ENCODE data around the gene SSH2.

The SSH2 gene

DNA sequence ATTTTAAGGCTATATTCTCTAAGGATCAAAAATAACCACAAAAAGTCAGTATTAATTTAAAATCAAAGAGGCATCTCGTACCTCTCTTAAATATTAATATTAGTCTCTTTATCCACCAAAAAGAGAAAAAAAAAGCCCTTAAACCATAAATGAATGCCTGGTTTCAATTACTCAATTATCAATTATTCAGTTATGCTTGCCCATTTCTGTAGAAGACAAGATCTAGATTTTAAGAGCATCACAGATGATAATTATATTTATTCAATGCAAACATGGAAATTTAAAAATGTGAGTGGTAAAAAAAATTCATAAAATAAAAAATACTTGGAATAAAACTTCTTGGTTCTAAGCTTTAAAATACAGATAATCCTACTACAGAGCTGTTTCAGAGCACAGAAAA lies 181.6 kb downstream of the SSH2 start:
- no peaks in the 10 kb centered on the region for H3K9me3 ChIP-seq (ENCODE audit: control insufficient read depth in 2 of 2, low read length in 2 of 2)
- H3K36me3 ChIP-seq (ENCODE audit: control insufficient read depth in 2 of 2, insufficient read depth in 2 of 2, low read length in 2 of 2) = peaks cover 0 to 3% of the 10 kb centered on the region in 2 donors
- no peaks in the 10 kb centered on the region for H3K27me3 ChIP-seq (ENCODE audit: control insufficient read depth in 2 of 2, insufficient read depth in 2 of 2, low read length in 2 of 2)
- H3K27ac ChIP-seq (ENCODE audit: low read depth in 2 of 2, low read length in 2 of 2) = no peak overlapping the region
- H3K4me1 ChIP-seq (ENCODE audit: control insufficient read depth in 2 of 2, insufficient read depth in 2 of 2, low read length in 2 of 2) = peaks cover 5 to 6% of the 10 kb centered on the region in 2 donors
- no peak overlapping the region for H3K9ac ChIP-seq (ENCODE audit: low read depth in 1 of 2, low read length in 2 of 2)
- no peak overlapping the region for H3K4me3 ChIP-seq (ENCODE audit: low read length in 2 of 2)

DNA sequence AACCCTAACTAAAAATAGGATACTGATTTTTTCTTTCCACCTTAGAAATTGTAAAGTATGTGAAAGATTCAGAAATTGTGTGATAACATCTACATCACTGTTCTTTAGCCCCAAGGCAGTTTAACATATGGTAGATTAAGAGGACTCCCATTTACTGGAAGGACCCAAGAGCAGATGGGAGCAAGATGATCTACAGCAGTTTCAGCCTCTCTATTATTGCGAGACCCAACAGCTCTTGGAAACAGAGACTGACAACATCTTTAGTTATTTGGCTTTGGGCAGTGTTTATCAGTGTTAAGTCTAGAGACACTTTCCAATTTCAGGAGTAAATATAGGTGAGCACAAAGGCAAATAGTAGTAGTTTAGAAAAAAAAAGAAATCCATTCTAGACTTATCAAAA lies 182.4 kb downstream of the SSH2 start:
- Histone ChIP-seq H3K9me3 (ENCODE audit: control insufficient read depth in 2 of 2, low read length in 2 of 2) (no peaks in the 10 kb centered on the region), H3K36me3 (ENCODE audit: control insufficient read depth in 2 of 2, insufficient read depth in 2 of 2, low read length in 2 of 2) (peaks cover 0 to 3% of the 10 kb centered on the region in 2 donors), H3K4me1 (ENCODE audit: control insufficient read depth in 2 of 2, insufficient read depth in 2 of 2, low read length in 2 of 2) (peaks cover 5 to 6% of the 10 kb centered on the region in 2 donors), H3K27me3 (ENCODE audit: control insufficient read depth in 2 of 2, insufficient read depth in 2 of 2, low read length in 2 of 2) (no peaks in the 10 kb centered on the region), H3K27ac (ENCODE audit: low read depth in 2 of 2, low read length in 2 of 2) (no peak overlapping the region), H3K9ac (ENCODE audit: low read depth in 1 of 2, low read length in 2 of 2) (no peak overlapping the region), H3K4me3 (ENCODE audit: low read length in 2 of 2) (no peak overlapping the region)

DNA sequence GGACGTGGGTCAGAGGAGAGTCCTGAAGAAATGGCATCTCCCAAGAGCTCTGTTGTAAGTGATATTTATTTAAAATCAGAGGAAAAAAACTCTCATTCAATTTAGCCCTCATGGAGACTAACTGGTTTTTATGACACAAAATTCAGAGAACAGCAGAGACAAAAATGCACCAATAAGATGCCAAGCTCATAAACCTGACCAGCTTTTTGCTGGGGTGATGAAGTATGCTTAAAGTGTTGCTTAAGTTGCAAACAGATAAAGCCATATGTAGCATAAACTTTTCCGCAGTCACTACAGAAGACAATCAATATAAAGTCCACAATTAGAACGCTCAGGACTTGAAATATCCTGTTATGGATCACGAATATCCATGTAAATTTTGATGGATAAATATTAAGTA lies 183.4 kb downstream of the SSH2 start:
- H3K9ac ChIP-seq (ENCODE audit: low read depth in 1 of 2, low read length in 2 of 2) = no peak overlapping the region
- H3K36me3 ChIP-seq (ENCODE audit: control insufficient read depth in 2 of 2, insufficient read depth in 2 of 2, low read length in 2 of 2) = peaks cover 0 to 3% of the 10 kb centered on the region in 2 donors
- no peaks in the 10 kb centered on the region for H3K27me3 ChIP-seq (ENCODE audit: control insufficient read depth in 2 of 2, insufficient read depth in 2 of 2, low read length in 2 of 2)
- H3K4me1 ChIP-seq (ENCODE audit: control insufficient read depth in 2 of 2, insufficient read depth in 2 of 2, low read length in 2 of 2) = peaks cover 5 to 6% of the 10 kb centered on the region in 2 donors
- H3K9me3 ChIP-seq (ENCODE audit: control insufficient read depth in 2 of 2, low read length in 2 of 2) = no peaks in the 10 kb centered on the region
- H3K27ac ChIP-seq (ENCODE audit: low read depth in 2 of 2, low read length in 2 of 2) = no peak overlapping the region
- no peak overlapping the region for H3K4me3 ChIP-seq (ENCODE audit: low read length in 2 of 2)

DNA sequence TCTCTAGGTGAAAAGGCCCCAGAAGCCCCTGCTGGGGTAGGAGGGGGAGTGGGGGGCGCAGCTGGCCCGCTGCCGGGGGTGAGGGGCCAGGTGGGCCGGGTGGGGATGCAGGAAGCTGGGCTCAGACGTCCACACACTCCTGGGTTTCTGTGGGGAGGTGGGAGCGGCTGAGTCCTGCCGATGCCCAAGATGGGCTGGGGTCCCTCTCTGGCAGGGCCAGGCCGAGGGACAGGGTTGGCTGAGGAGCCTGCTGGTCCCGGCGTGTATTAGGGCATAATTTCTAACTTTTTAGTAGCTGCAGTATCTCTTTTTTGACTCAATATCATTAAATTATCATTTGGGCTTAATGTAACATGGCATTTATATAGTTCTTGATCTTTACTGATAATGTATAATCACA lies 185.9 kb downstream of the SSH2 start:
- H3K27ac ChIP-seq (ENCODE audit: low read depth in 2 of 2, low read length in 2 of 2) = no peak overlapping the region
- H3K4me3 ChIP-seq (ENCODE audit: low read length in 2 of 2) = no peak overlapping the region
- H3K36me3 ChIP-seq (ENCODE audit: control insufficient read depth in 2 of 2, insufficient read depth in 2 of 2, low read length in 2 of 2) = no peaks in the 10 kb centered on the region
- peaks cover 5 to 9% of the 10 kb centered on the region in 2 donors for H3K4me1 ChIP-seq (ENCODE audit: control insufficient read depth in 2 of 2, insufficient read depth in 2 of 2, low read length in 2 of 2)
- no peak overlapping the region for H3K9ac ChIP-seq (ENCODE audit: low read depth in 1 of 2, low read length in 2 of 2)
- no peaks in the 10 kb centered on the region for H3K9me3 ChIP-seq (ENCODE audit: control insufficient read depth in 2 of 2, low read length in 2 of 2)
- no peaks in the 10 kb centered on the region for H3K27me3 ChIP-seq (ENCODE audit: control insufficient read depth in 2 of 2, insufficient read depth in 2 of 2, low read length in 2 of 2)

DNA sequence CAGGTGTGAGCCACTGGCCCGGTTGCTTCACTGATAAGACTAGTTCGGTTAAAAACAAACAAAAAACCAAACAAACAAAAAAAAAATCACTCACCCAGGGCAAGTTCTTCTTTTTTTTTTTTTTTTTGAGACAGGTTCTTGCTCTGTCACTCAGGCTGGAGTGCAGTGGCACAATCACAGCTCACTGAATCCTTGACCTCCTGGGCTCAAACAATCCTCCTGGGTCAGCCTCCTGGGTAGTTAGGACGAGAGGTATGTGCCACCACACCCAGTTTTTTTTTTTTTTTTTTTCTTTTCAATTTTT lies 187.9 kb downstream of the SSH2 start:
- Histone ChIP-seq H3K4me3 (ENCODE audit: low read length in 2 of 2) (no peak overlapping the region), H3K9me3 (ENCODE audit: control insufficient read depth in 2 of 2, low read length in 2 of 2) (no peaks in the 10 kb centered on the region), H3K27me3 (ENCODE audit: control insufficient read depth in 2 of 2, insufficient read depth in 2 of 2, low read length in 2 of 2) (no peaks in the 10 kb centered on the region), H3K4me1 (ENCODE audit: control insufficient read depth in 2 of 2, insufficient read depth in 2 of 2, low read length in 2 of 2) (peaks cover 5 to 9% of the 10 kb centered on the region in 2 donors), H3K9ac (ENCODE audit: low read depth in 1 of 2, low read length in 2 of 2) (no peak overlapping the region), H3K27ac (ENCODE audit: low read depth in 2 of 2, low read length in 2 of 2) (no peak overlapping the region), H3K36me3 (ENCODE audit: control insufficient read depth in 2 of 2, insufficient read depth in 2 of 2, low read length in 2 of 2) (no peaks in the 10 kb centered on the region)

DNA sequence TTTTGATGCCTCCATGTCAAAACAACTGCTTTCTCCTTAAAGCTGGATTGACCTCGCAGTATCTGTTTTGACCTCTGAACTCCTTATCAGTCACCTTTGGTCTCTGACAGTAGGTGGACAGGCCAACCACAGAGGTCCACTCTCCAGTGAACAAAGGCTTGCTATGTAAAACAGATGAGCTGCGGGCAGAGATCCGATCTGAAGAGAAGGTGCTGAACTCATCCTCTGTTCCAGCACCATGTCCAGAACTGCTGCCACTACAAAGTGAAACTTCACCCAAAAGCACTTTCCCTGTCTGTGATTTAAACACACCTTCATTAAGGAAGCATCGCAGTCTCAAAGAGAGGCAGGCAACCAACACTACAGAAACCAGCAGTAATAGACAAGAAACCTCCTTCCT lies 190.0 kb downstream of the SSH2 start:
- H3K9me3 ChIP-seq (ENCODE audit: control insufficient read depth in 2 of 2, low read length in 2 of 2) = no peaks in the 10 kb centered on the region
- H3K27ac ChIP-seq (ENCODE audit: low read depth in 2 of 2, low read length in 2 of 2) = no peak overlapping the region
- no peaks in the 10 kb centered on the region for H3K27me3 ChIP-seq (ENCODE audit: control insufficient read depth in 2 of 2, insufficient read depth in 2 of 2, low read length in 2 of 2)
- no peaks in the 10 kb centered on the region for H3K36me3 ChIP-seq (ENCODE audit: control insufficient read depth in 2 of 2, insufficient read depth in 2 of 2, low read length in 2 of 2)
- H3K9ac ChIP-seq (ENCODE audit: low read depth in 1 of 2, low read length in 2 of 2) = no peak overlapping the region
- no peak overlapping the region for H3K4me3 ChIP-seq (ENCODE audit: low read length in 2 of 2)
- H3K4me1 ChIP-seq (ENCODE audit: control insufficient read depth in 2 of 2, insufficient read depth in 2 of 2, low read length in 2 of 2) = peaks cover 0 to 8% of the 10 kb centered on the region in 2 donors

DNA sequence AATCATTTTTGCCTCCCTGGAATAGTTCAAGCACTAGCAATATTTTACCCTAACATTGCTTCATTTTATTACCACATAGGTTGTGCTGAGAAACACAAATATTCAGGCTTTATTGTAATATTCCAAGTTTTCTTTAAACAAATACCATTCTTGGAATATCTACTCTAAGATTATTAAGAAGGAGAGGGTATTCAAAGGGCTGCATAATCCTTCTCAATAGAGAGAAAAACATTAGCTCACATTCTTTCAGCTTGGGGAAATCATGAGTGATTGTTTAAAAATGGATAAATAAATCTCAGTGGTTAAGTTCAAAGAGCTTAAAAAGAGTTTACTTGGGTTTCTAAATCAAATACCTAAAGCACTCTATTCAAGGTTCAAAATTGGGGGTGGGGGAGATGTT lies 195.4 kb downstream of the SSH2 start:
- no peaks in the 10 kb centered on the region for H3K9me3 ChIP-seq (ENCODE audit: control insufficient read depth in 2 of 2, low read length in 2 of 2)
- no peaks in the 10 kb centered on the region for H3K4me1 ChIP-seq (ENCODE audit: control insufficient read depth in 2 of 2, insufficient read depth in 2 of 2, low read length in 2 of 2)
- H3K27ac ChIP-seq (ENCODE audit: low read depth in 2 of 2, low read length in 2 of 2) = no peak overlapping the region
- no peak overlapping the region for H3K4me3 ChIP-seq (ENCODE audit: low read length in 2 of 2)
- H3K36me3 ChIP-seq (ENCODE audit: control insufficient read depth in 2 of 2, insufficient read depth in 2 of 2, low read length in 2 of 2) = no peaks in the 10 kb centered on the region
- no peak overlapping the region for H3K9ac ChIP-seq (ENCODE audit: low read depth in 1 of 2, low read length in 2 of 2)
- H3K27me3 ChIP-seq (ENCODE audit: control insufficient read depth in 2 of 2, insufficient read depth in 2 of 2, low read length in 2 of 2) = no peaks in the 10 kb centered on the region

DNA sequence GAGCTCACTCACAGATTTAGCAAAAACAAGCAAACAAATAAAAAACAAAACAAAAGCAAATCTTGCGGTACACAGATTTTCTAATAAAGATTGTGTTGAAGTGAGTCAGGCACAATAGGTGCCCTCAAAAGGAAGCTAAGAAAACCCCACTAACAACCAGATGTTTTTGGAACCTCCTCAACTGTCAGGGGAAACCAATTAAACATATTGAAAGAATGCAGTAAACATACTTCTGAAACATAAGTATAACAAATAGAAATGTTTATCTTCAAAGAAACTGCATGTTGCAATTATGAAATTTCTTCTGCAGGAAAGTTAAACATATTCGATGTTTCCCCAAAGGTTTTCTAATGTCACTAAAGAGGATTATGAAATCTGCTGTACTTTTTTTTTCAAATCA lies 196.9 kb downstream of the SSH2 start:
- no peak overlapping the region for H3K27ac ChIP-seq (ENCODE audit: low read depth in 2 of 2, low read length in 2 of 2)
- H3K4me3 ChIP-seq (ENCODE audit: low read length in 2 of 2) = no peak overlapping the region
- no peaks in the 10 kb centered on the region for H3K36me3 ChIP-seq (ENCODE audit: control insufficient read depth in 2 of 2, insufficient read depth in 2 of 2, low read length in 2 of 2)
- no peaks in the 10 kb centered on the region for H3K9me3 ChIP-seq (ENCODE audit: control insufficient read depth in 2 of 2, low read length in 2 of 2)
- no peaks in the 10 kb centered on the region for H3K27me3 ChIP-seq (ENCODE audit: control insufficient read depth in 2 of 2, insufficient read depth in 2 of 2, low read length in 2 of 2)
- no peak overlapping the region for H3K9ac ChIP-seq (ENCODE audit: low read depth in 1 of 2, low read length in 2 of 2)
- no peaks in the 10 kb centered on the region for H3K4me1 ChIP-seq (ENCODE audit: control insufficient read depth in 2 of 2, insufficient read depth in 2 of 2, low read length in 2 of 2)

DNA sequence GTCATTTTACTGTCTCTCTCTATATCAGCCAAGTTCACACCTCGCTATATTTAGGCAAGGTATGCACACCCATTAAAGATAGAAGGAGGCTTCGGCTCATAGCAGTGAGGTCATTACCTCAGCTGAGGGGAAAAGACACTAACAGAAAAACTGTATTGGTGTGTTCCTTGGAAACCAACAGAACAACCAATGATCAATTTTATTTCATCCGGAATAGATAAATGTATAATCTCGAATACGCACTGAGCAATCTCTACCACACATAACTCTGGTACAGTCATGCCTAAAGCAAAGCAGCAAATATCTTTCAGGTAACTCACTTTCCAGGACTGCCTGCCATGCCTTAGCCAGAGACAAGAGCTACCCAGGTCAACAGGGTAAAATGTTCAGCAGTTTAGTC lies 197.4 kb downstream of the SSH2 start:
- no peaks in the 10 kb centered on the region for H3K4me1 ChIP-seq (ENCODE audit: control insufficient read depth in 2 of 2, insufficient read depth in 2 of 2, low read length in 2 of 2)
- no peak overlapping the region for H3K4me3 ChIP-seq (ENCODE audit: low read length in 2 of 2)
- H3K27ac ChIP-seq (ENCODE audit: low read depth in 2 of 2, low read length in 2 of 2) = no peak overlapping the region
- no peak overlapping the region for H3K9ac ChIP-seq (ENCODE audit: low read depth in 1 of 2, low read length in 2 of 2)
- no peaks in the 10 kb centered on the region for H3K36me3 ChIP-seq (ENCODE audit: control insufficient read depth in 2 of 2, insufficient read depth in 2 of 2, low read length in 2 of 2)
- no peaks in the 10 kb centered on the region for H3K9me3 ChIP-seq (ENCODE audit: control insufficient read depth in 2 of 2, low read length in 2 of 2)
- H3K27me3 ChIP-seq (ENCODE audit: control insufficient read depth in 2 of 2, insufficient read depth in 2 of 2, low read length in 2 of 2) = no peaks in the 10 kb centered on the region

DNA sequence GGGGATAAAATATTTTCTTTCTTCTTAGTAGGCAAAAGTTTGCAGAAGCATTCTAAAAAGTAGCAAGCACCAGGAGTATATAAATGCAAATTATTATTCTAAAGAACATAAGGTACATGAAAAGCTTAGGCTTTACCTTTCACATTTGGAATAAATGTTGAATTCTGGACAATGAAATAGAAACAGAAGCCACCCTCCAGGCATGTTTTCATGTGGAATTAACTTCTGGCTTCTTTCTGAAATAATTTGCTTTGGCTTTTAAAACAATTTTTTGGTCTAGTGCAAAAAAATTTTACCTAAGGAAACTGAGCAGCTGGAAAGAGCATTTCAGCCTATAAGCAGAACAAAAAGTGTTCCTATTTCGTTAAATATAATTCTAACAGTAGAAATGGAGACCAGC lies 197.8 kb downstream of the SSH2 start:
- Histone ChIP-seq H3K27me3 (ENCODE audit: control insufficient read depth in 2 of 2, insufficient read depth in 2 of 2, low read length in 2 of 2) (no peaks in the 10 kb centered on the region), H3K27ac (ENCODE audit: low read depth in 2 of 2, low read length in 2 of 2) (no peak overlapping the region), H3K9me3 (ENCODE audit: control insufficient read depth in 2 of 2, low read length in 2 of 2) (no peaks in the 10 kb centered on the region), H3K36me3 (ENCODE audit: control insufficient read depth in 2 of 2, insufficient read depth in 2 of 2, low read length in 2 of 2) (no peaks in the 10 kb centered on the region), H3K4me3 (ENCODE audit: low read length in 2 of 2) (no peak overlapping the region), H3K9ac (ENCODE audit: low read depth in 1 of 2, low read length in 2 of 2) (no peak overlapping the region), H3K4me1 (ENCODE audit: control insufficient read depth in 2 of 2, insufficient read depth in 2 of 2, low read length in 2 of 2) (no peaks in the 10 kb centered on the region)

DNA sequence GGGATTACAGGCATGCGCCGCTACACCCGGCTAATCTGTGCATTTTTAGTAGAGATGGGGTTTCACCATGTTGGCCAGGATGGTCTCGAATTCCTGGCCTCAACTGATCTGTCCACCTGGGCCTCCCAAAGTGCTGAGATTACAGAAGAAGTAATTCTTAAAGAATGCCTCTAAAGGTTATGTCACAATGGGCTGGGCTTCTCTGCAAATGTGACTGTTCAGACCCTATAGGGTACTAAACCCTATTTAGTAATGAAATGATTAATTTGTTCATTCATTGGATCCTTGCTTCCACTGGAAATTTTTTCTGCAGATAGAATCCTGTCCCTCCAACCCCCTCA lies 198.5 kb downstream of the SSH2 start:
- no peak overlapping the region for H3K9ac ChIP-seq (ENCODE audit: low read depth in 1 of 2, low read length in 2 of 2)
- H3K27me3 ChIP-seq (ENCODE audit: control insufficient read depth in 2 of 2, insufficient read depth in 2 of 2, low read length in 2 of 2) = no peaks in the 10 kb centered on the region
- H3K4me1 ChIP-seq (ENCODE audit: control insufficient read depth in 2 of 2, insufficient read depth in 2 of 2, low read length in 2 of 2) = no peaks in the 10 kb centered on the region
- no peaks in the 10 kb centered on the region for H3K36me3 ChIP-seq (ENCODE audit: control insufficient read depth in 2 of 2, insufficient read depth in 2 of 2, low read length in 2 of 2)
- no peak overlapping the region for H3K4me3 ChIP-seq (ENCODE audit: low read length in 2 of 2)
- H3K27ac ChIP-seq (ENCODE audit: low read depth in 2 of 2, low read length in 2 of 2) = no peak overlapping the region
- no peaks in the 10 kb centered on the region for H3K9me3 ChIP-seq (ENCODE audit: control insufficient read depth in 2 of 2, low read length in 2 of 2)
